Nephron (organoid): ENCODE measurements around the gene NLRP1.

ENCODE experiments used
- H3K27ac Mint-ChIP-seq, 3 experiments: 2 replicates each; pipeline ENCODE4 v1.8.0; 2020; ENCODE audit warnings: mixed read lengths in 3 of 3, mild to moderate bottlenecking in 2 of 3, moderate library complexity in 1 of 3
- H3K27me3 Mint-ChIP-seq: 2 replicates; pipeline ENCODE4 v1.8.0; 2021; ENCODE audit warnings: low read depth, mild to moderate bottlenecking, moderate library complexity, mixed read lengths
- H3K36me3 Mint-ChIP-seq: 2 replicates; pipeline ENCODE4 v1.8.0; 2020; ENCODE audit warnings: low read depth, mixed read lengths
- H3K4me1 Mint-ChIP-seq: 2 replicates; pipeline ENCODE4 v1.8.0; 2020; ENCODE audit warnings: mixed read lengths
- H3K4me3 Mint-ChIP-seq, 3 experiments: 2 replicates each; pipeline ENCODE4 v1.8.0; 2020; ENCODE audit warnings: mild to moderate bottlenecking in 3 of 3, mixed read lengths in 3 of 3, moderate library complexity in 2 of 3
- H3K9me3 Mint-ChIP-seq: 2 replicates; pipeline ENCODE4 v1.8.0; 2020; ENCODE audit warnings: mixed read lengths
- TF ChIP-seq, protein P1 (sequence below), 3 experiments: fragments of 200-600 bp; sonication (generic); IDR thresholded peaks; one replicate each; pipeline ENCODE4 v1.5.0; 2021; ENCODE audit warnings: antibody characterized with exemption in 3 of 3; ENCODE audit not compliant: unreplicated experiment in 3 of 3

Gene NLRP1

DNA sequence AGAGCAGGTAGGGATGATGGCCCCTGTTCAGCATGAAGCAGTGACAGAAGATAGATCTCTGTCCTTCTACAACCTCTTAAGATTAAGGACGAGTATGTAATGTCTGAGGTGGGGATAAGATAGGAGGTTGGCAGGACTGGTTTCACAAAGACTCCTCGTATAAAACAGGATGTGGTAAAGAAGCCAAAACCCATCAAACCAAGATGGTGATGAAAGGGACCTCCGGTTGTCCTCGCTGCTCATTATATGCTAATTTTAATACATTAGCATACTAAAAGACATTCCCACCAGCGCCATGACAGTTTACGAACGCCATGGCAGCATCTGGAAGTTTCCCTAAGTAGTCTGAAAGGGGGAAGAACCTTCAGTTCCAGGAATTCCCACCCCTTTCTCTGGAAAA is 70.7 kb downstream of the NLRP1 start:
- Mint-ChIP-seq H3K4me1 (peaks cover 6% of the 10 kb centered on the region), H3K27ac (no peak overlapping the region), H3K4me3 (no peak overlapping the region), H3K9me3 (no peaks in the 10 kb centered on the region), H3K27me3 (peaks cover 5% of the 10 kb centered on the region), H3K36me3 (no peaks in the 10 kb centered on the region)
- TF ChIP-seq, protein P1, sequence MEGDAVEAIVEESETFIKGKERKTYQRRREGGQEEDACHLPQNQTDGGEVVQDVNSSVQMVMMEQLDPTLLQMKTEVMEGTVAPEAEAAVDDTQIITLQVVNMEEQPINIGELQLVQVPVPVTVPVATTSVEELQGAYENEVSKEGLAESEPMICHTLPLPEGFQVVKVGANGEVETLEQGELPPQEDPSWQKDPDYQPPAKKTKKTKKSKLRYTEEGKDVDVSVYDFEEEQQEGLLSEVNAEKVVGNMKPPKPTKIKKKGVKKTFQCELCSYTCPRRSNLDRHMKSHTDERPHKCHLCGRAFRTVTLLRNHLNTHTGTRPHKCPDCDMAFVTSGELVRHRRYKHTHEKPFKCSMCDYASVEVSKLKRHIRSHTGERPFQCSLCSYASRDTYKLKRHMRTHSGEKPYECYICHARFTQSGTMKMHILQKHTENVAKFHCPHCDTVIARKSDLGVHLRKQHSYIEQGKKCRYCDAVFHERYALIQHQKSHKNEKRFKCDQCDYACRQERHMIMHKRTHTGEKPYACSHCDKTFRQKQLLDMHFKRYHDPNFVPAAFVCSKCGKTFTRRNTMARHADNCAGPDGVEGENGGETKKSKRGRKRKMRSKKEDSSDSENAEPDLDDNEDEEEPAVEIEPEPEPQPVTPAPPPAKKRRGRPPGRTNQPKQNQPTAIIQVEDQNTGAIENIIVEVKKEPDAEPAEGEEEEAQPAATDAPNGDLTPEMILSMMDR (IDR thresholded peaks at IDR 0.05; ENCODE audit: unreplicated experiment in 3 of 3), result no peak

DNA sequence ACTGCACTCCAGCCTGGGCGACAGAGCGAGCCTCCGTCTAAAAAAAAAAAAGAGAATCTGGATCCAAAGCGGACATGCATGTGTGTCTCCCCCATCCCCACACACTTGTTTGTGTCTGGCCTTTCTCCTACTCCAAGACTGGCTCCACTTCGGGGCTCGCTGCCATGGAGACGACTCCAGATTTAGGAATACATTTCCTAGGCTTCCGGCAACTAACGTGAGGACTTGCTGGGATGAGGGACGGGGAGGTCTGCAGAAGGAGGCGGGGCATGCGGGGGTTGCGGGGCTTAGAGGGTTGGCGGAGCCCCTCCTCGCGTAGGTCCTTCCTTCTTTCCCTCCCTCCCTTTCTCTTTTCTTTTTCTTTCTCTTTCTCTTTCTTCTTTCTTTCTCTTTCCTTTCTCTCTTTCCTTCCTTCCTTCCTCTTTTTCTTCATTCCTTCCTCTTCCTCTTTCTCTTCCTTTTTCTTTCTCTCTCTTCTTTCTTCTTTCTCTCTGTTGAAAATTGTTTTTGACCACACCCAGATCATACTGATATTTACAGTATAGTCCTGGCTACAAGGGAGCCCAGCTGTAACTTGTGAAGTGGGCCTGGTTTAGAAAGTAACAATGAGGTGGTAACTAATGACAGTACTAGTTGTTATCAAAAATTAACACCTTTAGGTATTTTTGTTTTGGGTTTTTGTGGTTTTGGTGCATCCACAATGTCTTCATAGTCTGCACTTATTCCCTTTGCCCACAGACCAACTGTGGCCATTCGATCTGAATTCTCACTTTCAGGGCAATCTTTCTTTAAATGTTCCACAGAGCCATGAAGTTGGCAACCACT is 72.7 kb downstream of the NLRP1 start:
- Mint-ChIP-seq H3K36me3 (no peaks in the 10 kb centered on the region), H3K27me3 (no peaks in the 10 kb centered on the region), H3K4me3 (no peak overlapping the region), H3K27ac (no peak overlapping the region), H3K9me3 (no peaks in the 10 kb centered on the region), H3K4me1 (peaks cover 6% of the 10 kb centered on the region)
- TF ChIP-seq, protein P1 (IDR thresholded peaks at IDR 0.05; ENCODE audit: unreplicated experiment in 3 of 3), result no peak

DNA sequence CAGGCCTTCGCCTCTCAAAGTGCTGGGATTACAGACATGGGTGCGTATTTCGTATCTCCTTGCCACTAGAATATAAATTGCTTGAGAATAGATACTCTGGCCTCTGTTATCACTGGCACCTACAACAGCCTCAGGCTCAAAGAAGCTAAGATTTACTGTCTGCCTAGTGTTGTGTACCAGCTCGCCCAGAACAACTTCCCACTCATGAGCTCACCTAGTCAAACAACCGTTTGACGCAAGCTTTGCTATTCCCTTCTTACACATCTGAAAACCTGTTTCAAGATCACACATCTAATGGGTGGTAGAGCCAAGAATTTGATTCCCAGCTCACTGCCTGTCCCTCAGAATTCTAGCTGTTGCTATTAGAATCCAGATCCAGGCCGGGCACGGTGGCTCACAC is 73.5 kb downstream of the NLRP1 start:
- H3K9me3 Mint-ChIP-seq, result no peaks in the 10 kb centered on the region

DNA sequence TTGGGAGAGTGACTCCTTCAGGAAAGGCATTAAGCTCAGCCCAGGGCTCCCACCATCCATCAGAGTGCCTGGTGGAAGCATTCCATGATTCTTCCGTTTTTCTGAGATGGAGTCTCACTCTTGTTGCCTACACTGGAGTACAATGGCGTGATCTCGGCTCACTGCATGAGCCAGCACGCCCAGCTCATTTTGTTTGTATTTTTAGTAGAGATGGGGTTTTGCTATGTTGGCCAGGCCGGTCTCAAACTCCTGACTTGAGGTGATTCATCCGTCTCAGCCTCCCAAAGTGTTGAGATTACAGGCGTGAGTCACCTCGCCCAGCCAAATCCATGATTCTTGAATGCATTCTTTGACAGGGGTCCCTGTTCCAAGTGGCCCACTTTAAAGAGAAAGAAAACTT is 74.8 kb downstream of the NLRP1 start:
- H3K27me3 Mint-ChIP-seq, result no peaks in the 10 kb centered on the region
- H3K27ac Mint-ChIP-seq, result no peak overlapping the region
- TF ChIP-seq, protein P1 (IDR thresholded peaks at IDR 0.05; ENCODE audit: unreplicated experiment in 3 of 3), result no peak
- H3K4me1 Mint-ChIP-seq, result no peaks in the 10 kb centered on the region
- H3K9me3 Mint-ChIP-seq, result no peaks in the 10 kb centered on the region
- no peak overlapping the region for H3K4me3 Mint-ChIP-seq
- no peaks in the 10 kb centered on the region for H3K36me3 Mint-ChIP-seq

More for the DNA sequence above, 73.5 kb downstream of the NLRP1 start:
- H3K36me3 Mint-ChIP-seq, result no peaks in the 10 kb centered on the region
- no peaks in the 10 kb centered on the region for H3K27me3 Mint-ChIP-seq
- no peak overlapping the region for H3K4me3 Mint-ChIP-seq
- TF ChIP-seq, protein P1 (IDR thresholded peaks at IDR 0.05; ENCODE audit: unreplicated experiment in 3 of 3), result no peak
- H3K27ac Mint-ChIP-seq, result no peak overlapping the region
- H3K4me1 Mint-ChIP-seq, result peaks cover under 1% of the 10 kb centered on the region

DNA sequence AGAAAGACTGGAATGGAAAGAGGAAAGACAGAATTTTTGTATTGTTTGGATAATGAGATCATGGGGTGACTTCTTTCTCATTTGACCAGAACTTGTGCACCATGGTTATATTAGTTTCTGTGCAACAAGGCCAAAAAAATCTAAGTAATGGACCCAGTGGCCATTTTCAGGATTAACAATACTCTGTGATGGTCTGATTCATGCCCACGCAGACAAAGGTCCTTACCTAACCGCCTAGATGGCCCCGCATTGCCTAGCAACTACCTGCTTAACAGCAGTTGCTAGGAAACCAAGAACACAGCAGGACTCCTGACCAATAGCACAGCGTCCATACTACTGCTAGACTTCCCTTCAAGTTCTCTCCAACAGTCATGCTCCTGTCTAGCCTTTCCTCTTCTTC is 75.5 kb downstream of the NLRP1 start:
- Mint-ChIP-seq H3K27ac (no peak overlapping the region), H3K4me3 (no peak overlapping the region), H3K9me3 (no peaks in the 10 kb centered on the region), H3K4me1 (no peaks in the 10 kb centered on the region), H3K36me3 (no peaks in the 10 kb centered on the region), H3K27me3 (no peaks in the 10 kb centered on the region)
- TF ChIP-seq, protein P1 (IDR thresholded peaks at IDR 0.05; ENCODE audit: unreplicated experiment in 3 of 3), result no peak

DNA sequence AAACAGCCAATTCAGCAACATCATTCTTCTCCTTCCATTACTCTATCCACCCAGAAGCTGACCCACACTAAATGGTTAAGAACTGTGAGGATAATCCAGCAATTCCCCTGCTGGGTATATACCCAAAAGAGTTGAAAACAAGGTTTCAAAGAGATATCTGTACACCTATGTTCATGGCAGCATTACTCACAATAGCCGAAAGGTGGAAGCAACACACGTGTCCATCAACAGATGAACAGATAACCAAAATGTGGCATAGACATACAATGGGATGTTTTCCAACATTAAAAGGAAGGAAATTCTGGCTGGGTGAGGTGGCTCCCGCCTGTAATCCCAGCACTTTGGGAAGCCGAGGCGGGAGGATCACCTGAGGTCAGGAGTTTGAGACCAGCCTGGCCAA is 78.0 kb downstream of the NLRP1 start:
- no peaks in the 10 kb centered on the region for H3K9me3 Mint-ChIP-seq
- no peak overlapping the region for H3K27ac Mint-ChIP-seq

More for the DNA sequence above, 78.0 kb downstream of the NLRP1 start:
- peaks cover 5% of the 10 kb centered on the region for H3K4me1 Mint-ChIP-seq
- no peaks in the 10 kb centered on the region for H3K27me3 Mint-ChIP-seq
- no peaks in the 10 kb centered on the region for H3K36me3 Mint-ChIP-seq
- TF ChIP-seq, protein P1 (IDR thresholded peaks at IDR 0.05; ENCODE audit: unreplicated experiment in 3 of 3), result no peak
- no peak overlapping the region for H3K4me3 Mint-ChIP-seq
